Measurements from ENCODE around the gene EXD3.
A peak's percentile ranks its signal among the peaks of the same experiment; 100 is the strongest.

Gene EXD3

GRCh38 chr9:137306850-137307254 is 116.1 kb downstream of the EXD3 start:
- Histone ChIP-seq H3K9ac (ENCODE audit: low read length) (no peak overlapping the region), H3K27me3 (ENCODE audit: control insufficient read depth, insufficient read depth, low read length) (peaks cover 16% of the 10 kb centered on the region), H3K36me3 (ENCODE audit: control insufficient read depth, low read depth, low read length) (no peaks in the 10 kb centered on the region), H3K4me3 (ENCODE audit: low read length) (no peak overlapping the region), H3K9me3 (ENCODE audit: control insufficient read depth, low read depth, low read length) (no peaks in the 10 kb centered on the region), H3K27ac (ENCODE audit: low read length) (no peak overlapping the region), H3K4me1 (ENCODE audit: control insufficient read depth, low read depth, low read length) (peaks cover 20% of the 10 kb centered on the region)

GRCh38 chr9:137306066-137306849 is 116.7 kb downstream of the EXD3 start:
- H3K27ac ChIP-seq (ENCODE audit: low read length), result no peak overlapping the region
- no peaks in the 10 kb centered on the region for H3K36me3 ChIP-seq (ENCODE audit: control insufficient read depth, low read depth, low read length)
- H3K27me3 ChIP-seq (ENCODE audit: control insufficient read depth, insufficient read depth, low read length), result peaks cover 16% of the 10 kb centered on the region
- no peaks in the 10 kb centered on the region for H3K9me3 ChIP-seq (ENCODE audit: control insufficient read depth, low read depth, low read length)
- H3K4me1 ChIP-seq (ENCODE audit: control insufficient read depth, low read depth, low read length), result peaks cover 20% of the 10 kb centered on the region
- no peak overlapping the region for H3K9ac ChIP-seq (ENCODE audit: low read length)
- H3K4me3 ChIP-seq (ENCODE audit: low read length), result no peak overlapping the region

DNA sequence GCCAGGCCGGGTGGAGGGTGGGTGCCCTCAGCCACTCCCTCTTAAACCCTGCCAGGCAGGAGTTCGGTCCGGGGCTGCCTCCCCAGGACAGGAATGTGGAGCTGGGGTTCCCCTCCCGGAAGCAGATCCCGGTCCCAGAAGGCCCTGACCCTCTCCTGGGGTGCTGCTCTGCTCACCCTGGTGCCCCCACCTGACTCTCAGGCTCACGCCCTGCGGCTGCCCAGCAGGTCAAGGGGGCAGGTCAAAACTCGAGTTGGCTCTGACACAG is 117.2 kb downstream of the EXD3 start:
- Histone ChIP-seq H3K27me3 (ENCODE audit: control insufficient read depth, insufficient read depth, low read length) (peaks cover 16% of the 10 kb centered on the region), H3K4me1 (ENCODE audit: control insufficient read depth, low read depth, low read length) (peaks cover 20% of the 10 kb centered on the region), H3K36me3 (ENCODE audit: control insufficient read depth, low read depth, low read length) (no peaks in the 10 kb centered on the region), H3K9me3 (ENCODE audit: control insufficient read depth, low read depth, low read length) (no peaks in the 10 kb centered on the region), H3K4me3 (ENCODE audit: low read length) (no peak overlapping the region), H3K9ac (ENCODE audit: low read length) (no peak overlapping the region), H3K27ac (ENCODE audit: low read length) (no peak overlapping the region)

GRCh38 chr9:137305060-137305797 is 117.7 kb downstream of the EXD3 start:
- peaks cover 20% of the 10 kb centered on the region for H3K4me1 ChIP-seq (ENCODE audit: control insufficient read depth, low read depth, low read length)
- no peak overlapping the region for H3K9ac ChIP-seq (ENCODE audit: low read length)
- no peaks in the 10 kb centered on the region for H3K9me3 ChIP-seq (ENCODE audit: control insufficient read depth, low read depth, low read length)
- peaks cover 16% of the 10 kb centered on the region for H3K27me3 ChIP-seq (ENCODE audit: control insufficient read depth, insufficient read depth, low read length)
- no peaks in the 10 kb centered on the region for H3K36me3 ChIP-seq (ENCODE audit: control insufficient read depth, low read depth, low read length)
- no peak overlapping the region for H3K27ac ChIP-seq (ENCODE audit: low read length)
- H3K4me3 ChIP-seq (ENCODE audit: low read length), result no peak overlapping the region

DNA sequence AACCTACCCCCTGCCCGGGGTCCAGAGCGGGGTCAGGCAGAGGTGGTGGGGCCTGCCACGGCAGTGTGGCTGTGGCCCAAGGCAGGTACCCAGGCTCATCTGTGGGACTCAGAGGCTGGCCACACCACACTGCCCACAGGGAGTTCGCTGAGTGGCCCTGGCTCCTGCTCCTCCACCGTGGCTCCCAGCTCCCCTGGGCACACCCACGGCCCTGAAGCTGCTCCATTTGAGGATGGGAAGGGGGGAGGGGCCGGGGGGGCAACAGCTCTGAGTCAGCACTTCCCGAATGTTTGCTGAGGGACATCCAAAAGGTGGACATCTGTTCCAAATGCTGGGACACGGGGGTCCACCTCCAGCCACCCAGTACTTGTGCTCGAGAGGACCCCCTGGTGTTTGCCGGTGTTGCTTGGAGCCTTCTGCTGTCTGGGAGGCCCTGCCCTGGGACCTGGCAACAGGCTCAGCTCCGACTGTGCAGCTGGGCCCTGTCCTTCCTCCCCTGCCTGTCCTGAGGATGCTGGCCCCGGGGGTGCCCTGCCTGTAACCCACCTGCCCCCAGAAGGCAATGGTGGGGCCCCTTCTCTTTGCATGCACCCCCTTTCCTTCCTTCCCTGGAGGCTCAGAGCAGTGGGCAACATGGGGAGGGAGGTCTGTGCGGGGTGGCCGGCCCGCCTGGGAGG is 118.4 kb downstream of the EXD3 start:
- Histone ChIP-seq H3K4me1 (ENCODE audit: control insufficient read depth, low read depth, low read length) (peaks cover 23% of the 10 kb centered on the region), H3K27ac (ENCODE audit: low read length) (no peak overlapping the region), H3K36me3 (ENCODE audit: control insufficient read depth, low read depth, low read length) (no peaks in the 10 kb centered on the region), H3K27me3 (ENCODE audit: control insufficient read depth, insufficient read depth, low read length) (peaks cover 16% of the 10 kb centered on the region), H3K4me3 (ENCODE audit: low read length) (no peak overlapping the region), H3K9ac (ENCODE audit: low read length) (no peak overlapping the region), H3K9me3 (ENCODE audit: control insufficient read depth, low read depth, low read length) (no peaks in the 10 kb centered on the region)

DNA sequence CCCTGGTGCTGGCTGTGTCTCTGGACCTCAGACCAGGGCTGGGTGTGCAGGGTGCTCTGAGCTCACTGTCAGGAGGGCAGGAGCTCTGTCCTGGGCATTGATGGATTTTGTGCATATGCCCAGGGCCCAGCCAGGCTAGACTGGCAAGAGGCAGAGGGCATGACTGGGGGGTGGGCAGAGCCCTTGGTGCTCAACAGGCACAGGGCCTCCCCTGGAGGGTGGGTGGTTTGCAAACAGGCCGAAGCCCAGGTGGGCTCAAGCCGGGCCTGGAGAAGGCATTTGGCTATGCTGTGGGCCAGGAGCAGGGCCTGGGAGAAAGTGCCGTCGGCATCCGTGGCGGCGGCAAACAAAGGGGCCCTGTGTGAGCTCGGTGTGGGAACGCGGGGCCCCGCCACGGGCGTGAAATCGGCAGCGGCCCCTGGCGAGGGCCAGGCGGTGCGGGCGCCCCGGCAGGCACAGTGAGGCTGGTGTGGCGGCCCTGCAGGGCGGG is 119.0 kb downstream of the EXD3 start:
- H3K27ac ChIP-seq (ENCODE audit: low read length), result no peak overlapping the region
- no peaks in the 10 kb centered on the region for H3K36me3 ChIP-seq (ENCODE audit: control insufficient read depth, low read depth, low read length)
- no peak overlapping the region for H3K9ac ChIP-seq (ENCODE audit: low read length)
- H3K9me3 ChIP-seq (ENCODE audit: control insufficient read depth, low read depth, low read length), result no peaks in the 10 kb centered on the region
- no peak overlapping the region for H3K4me3 ChIP-seq (ENCODE audit: low read length)
- H3K27me3 ChIP-seq (ENCODE audit: control insufficient read depth, insufficient read depth, low read length), result peaks cover 17% of the 10 kb centered on the region
- peaks cover 27% of the 10 kb centered on the region for H3K4me1 ChIP-seq (ENCODE audit: control insufficient read depth, low read depth, low read length)

GRCh38 chr9:137303151-137303892 is 119.6 kb downstream of the EXD3 start:
- peaks cover 23% of the 10 kb centered on the region for H3K27me3 ChIP-seq (ENCODE audit: control insufficient read depth, insufficient read depth, low read length)
- H3K27ac ChIP-seq (ENCODE audit: low read length), result no peak overlapping the region
- no peaks in the 10 kb centered on the region for H3K36me3 ChIP-seq (ENCODE audit: control insufficient read depth, low read depth, low read length)
- H3K9ac ChIP-seq (ENCODE audit: low read length), result no peak overlapping the region
- peak overlapping the region; percentile 28 for H3K4me3 ChIP-seq (ENCODE audit: low read length)
- peaks cover 33% of the 10 kb centered on the region for H3K4me1 ChIP-seq (ENCODE audit: control insufficient read depth, low read depth, low read length)
- H3K9me3 ChIP-seq (ENCODE audit: control insufficient read depth, low read depth, low read length), result no peaks in the 10 kb centered on the region

- H3K9me3 ChIP-seq (ENCODE audit: control insufficient read depth, low read depth, low read length), result no peaks in the 10 kb centered on the region
- no peaks in the 10 kb centered on the region for H3K36me3 ChIP-seq (ENCODE audit: control insufficient read depth, low read depth, low read length)
- H3K27ac ChIP-seq (ENCODE audit: low read length), result no peak overlapping the region
- no peak overlapping the region for H3K9ac ChIP-seq (ENCODE audit: low read length)
- H3K4me3 ChIP-seq (ENCODE audit: low read length), result peak overlapping the region; percentile 28
- peaks cover 37% of the 10 kb centered on the region for H3K4me1 ChIP-seq (ENCODE audit: control insufficient read depth, low read depth, low read length)
- peaks cover 30% of the 10 kb centered on the region for H3K27me3 ChIP-seq (ENCODE audit: control insufficient read depth, insufficient read depth, low read length)
Observed at GRCh38 chr9:137302449-137303150, 120.4 kb downstream of the EXD3 start.

- H3K4me1 ChIP-seq (ENCODE audit: control insufficient read depth, low read depth, low read length), result peaks cover 42% of the 10 kb centered on the region
- no peaks in the 10 kb centered on the region for H3K36me3 ChIP-seq (ENCODE audit: control insufficient read depth, low read depth, low read length)
- H3K9me3 ChIP-seq (ENCODE audit: control insufficient read depth, low read depth, low read length), result no peaks in the 10 kb centered on the region
- peak within 1 kb of the TSS; percentile 61 for H3K4me3 ChIP-seq (ENCODE audit: low read length)
- peaks cover 35% of the 10 kb centered on the region for H3K27me3 ChIP-seq (ENCODE audit: control insufficient read depth, insufficient read depth, low read length)
- no peak within 1 kb of the TSS for H3K27ac ChIP-seq (ENCODE audit: low read length)
- peak within 1 kb of the TSS; percentile 79 for H3K9ac ChIP-seq (ENCODE audit: low read length)
Observed at GRCh38 chr9:137302118-137302448, 120.9 kb downstream of the EXD3 start, which contains the start of gene NRARP. Gene NRARP (minus strand): TSS chr9:137302271. CDS start chr9:137301928, 343 bp downstream.

- H3K4me3 ChIP-seq (ENCODE audit: low read length), result peak overlapping the region; percentile 61
- H3K27ac ChIP-seq (ENCODE audit: low read length), result no peak overlapping the region
- peak overlapping the region; percentile 79 for H3K9ac ChIP-seq (ENCODE audit: low read length)
- H3K27me3 ChIP-seq (ENCODE audit: control insufficient read depth, insufficient read depth, low read length), result peaks cover 43% of the 10 kb centered on the region
- H3K36me3 ChIP-seq (ENCODE audit: control insufficient read depth, low read depth, low read length), result no peaks in the 10 kb centered on the region
- H3K9me3 ChIP-seq (ENCODE audit: control insufficient read depth, low read depth, low read length), result no peaks in the 10 kb centered on the region
- H3K4me1 ChIP-seq (ENCODE audit: control insufficient read depth, low read depth, low read length), result peaks cover 46% of the 10 kb centered on the region
Observed at GRCh38 chr9:137301081-137301947, 121.6 kb downstream of the EXD3 start.
